ENCODE results near the gene RHOG.

DNA sequence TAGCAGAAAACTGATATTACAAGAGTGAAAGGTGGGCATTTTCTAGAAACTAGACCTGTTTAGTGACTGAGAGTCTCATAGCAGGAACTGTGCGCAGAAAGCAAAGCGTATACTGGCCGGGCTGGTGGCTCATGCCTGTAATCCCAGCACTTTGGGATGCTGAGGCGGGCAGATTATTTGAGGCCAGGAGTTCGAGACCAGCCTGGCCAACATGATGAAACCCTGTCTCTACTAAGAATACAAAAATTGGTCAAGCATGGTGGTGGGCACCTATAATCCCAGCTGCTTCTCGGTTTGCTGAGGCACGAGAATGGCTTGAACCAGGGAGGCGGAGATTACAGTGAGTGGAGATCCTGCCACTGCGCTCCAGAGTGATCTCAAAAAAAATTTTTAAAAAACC, 41.6 kb downstream of the RHOG start:
- TF ChIP-seq, protein P1, sequence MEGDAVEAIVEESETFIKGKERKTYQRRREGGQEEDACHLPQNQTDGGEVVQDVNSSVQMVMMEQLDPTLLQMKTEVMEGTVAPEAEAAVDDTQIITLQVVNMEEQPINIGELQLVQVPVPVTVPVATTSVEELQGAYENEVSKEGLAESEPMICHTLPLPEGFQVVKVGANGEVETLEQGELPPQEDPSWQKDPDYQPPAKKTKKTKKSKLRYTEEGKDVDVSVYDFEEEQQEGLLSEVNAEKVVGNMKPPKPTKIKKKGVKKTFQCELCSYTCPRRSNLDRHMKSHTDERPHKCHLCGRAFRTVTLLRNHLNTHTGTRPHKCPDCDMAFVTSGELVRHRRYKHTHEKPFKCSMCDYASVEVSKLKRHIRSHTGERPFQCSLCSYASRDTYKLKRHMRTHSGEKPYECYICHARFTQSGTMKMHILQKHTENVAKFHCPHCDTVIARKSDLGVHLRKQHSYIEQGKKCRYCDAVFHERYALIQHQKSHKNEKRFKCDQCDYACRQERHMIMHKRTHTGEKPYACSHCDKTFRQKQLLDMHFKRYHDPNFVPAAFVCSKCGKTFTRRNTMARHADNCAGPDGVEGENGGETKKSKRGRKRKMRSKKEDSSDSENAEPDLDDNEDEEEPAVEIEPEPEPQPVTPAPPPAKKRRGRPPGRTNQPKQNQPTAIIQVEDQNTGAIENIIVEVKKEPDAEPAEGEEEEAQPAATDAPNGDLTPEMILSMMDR (IDR thresholded peaks at IDR 0.05) = no peak
- no peak for TF ChIP-seq EP300 (IDR thresholded peaks at IDR 0.05; ENCODE audit: low read depth)

Measured in transverse colon (tissue), 3 donors.